HepG2 (cell line): Measurements from ENCODE around the gene MAPK9. TPM values are rescaled to one million over a fixed set of nuclear protein-coding genes. Genes with fewer than 3 reads are reported as not detected.

Experiments
- ATAC-seq: fragments of 200-7000 bp; cut with Tn5 transposase; 3 replicates; pipeline ENCODE4 v1.9.1; 2020; ENCODE audit warnings: mild to moderate bottlenecking, moderate library complexity
- BruUV-seq: library from RNA; stranded (reverse); fragments of 400-500 nt; replicated peaks from 2 replicates; lab custom pipeline; 2021; lab: Mats Ljungman, UMichigan
- CTCF ChIA-PET: fragments of 300-600 bp; formaldehyde crosslinking; extraction: SDS; loops from one replicate; lab custom pipeline; 2021; ENCODE audit warnings: low total read pairs, inconsistent platforms, low intra/inter-chr PET ratio; lab: Yijun Ruan, JAX
- POLR2A ChIA-PET: fragments of 350-600 bp; sonication (Branson Sonifier 250); formaldehyde crosslinking; loops from one replicate; lab custom pipeline; 2020; ENCODE audit warnings: antibody characterized with exemption, inconsistent platforms; lab: Yijun Ruan, JAX
- DNase-seq: peaks from one replicate; pipeline ENCODE4 v3.0.0-alpha.2; 2015; ENCODE audit warnings: low spot score
- FAIRE-seq: peaks from 3 replicates; lab custom pipeline; 2011; peaks lifted over from hg19 to GRCh38; lab: Jason Lieb, UNC
- H2AFZ ChIP-seq: one replicate; pipeline ENCODE4 v1.6.1; 2011; ENCODE audit warnings: low read length, inconsistent platforms
- H3K27ac ChIP-seq: fragments of 300-600 bp; 3 replicates; pipeline ENCODE4 v1.8.0; 2011; ENCODE audit warnings: mixed run types, mild to moderate bottlenecking, mixed read lengths, low read length, inconsistent platforms; ENCODE audit not compliant: insufficient read depth; ENCODE audit errors: extremely low read length
- H3K27me3 ChIP-seq, 2 experiments: fragments of 200-600 bp in 1 of 2; 2 replicates in 1 of 2; 3 replicates in 1 of 2; pipeline versions ENCODE4 v1.6.0 to v1.8.0; 2011; ENCODE audit warnings: low read length in 2 of 2, mild to moderate bottlenecking in 2 of 2, moderate library complexity in 2 of 2, inconsistent platforms in 1 of 2; ENCODE audit not compliant: insufficient read depth in 2 of 2, control insufficient read depth in 1 of 2
- H3K36me3 ChIP-seq, 2 experiments: fragments of 200-600 bp in 1 of 2; replicated peaks in 1 of 2; 2 replicates in 1 of 2; 3 replicates in 1 of 2; pipeline versions ENCODE4 v1.5.1 to v1.8.0; 2011; ENCODE audit warnings: low read length in 2 of 2, inconsistent platforms in 1 of 2; ENCODE audit not compliant: insufficient read depth in 2 of 2, control insufficient read depth in 1 of 2
- H3K4me1 ChIP-seq: 2 replicates; pipeline ENCODE4 v1.5.1; 2012; ENCODE audit warnings: low read length, inconsistent platforms; ENCODE audit not compliant: insufficient read depth
- H3K4me2 ChIP-seq: 2 replicates; pipeline ENCODE4 v1.6.0; 2011; ENCODE audit warnings: low read depth, low read length, inconsistent platforms
- H3K4me3 ChIP-seq, 3 experiments: fragments of 200-600 bp in 1 of 3; sonication (generic), shearing (Covaris generic) in 1 of 3; replicated peaks in 1 of 3; 2 replicates each; pipeline ENCODE4 v1.5.1; 2011 to 2016; ENCODE audit warnings: low read length in 3 of 3, inconsistent platforms in 2 of 3, low read depth in 2 of 3, mild to moderate bottlenecking in 2 of 3, control low read depth in 1 of 3, mixed read lengths in 1 of 3; ENCODE audit not compliant: insufficient read depth in 1 of 3
- H3K79me2 ChIP-seq: one replicate; pipeline ENCODE4 v1.6.1; 2011; ENCODE audit warnings: low read length, inconsistent platforms; ENCODE audit not compliant: insufficient read depth
- H3K9ac ChIP-seq: 2 replicates; pipeline ENCODE4 v1.6.0; 2011; ENCODE audit warnings: mild to moderate bottlenecking, low read depth, low read length, inconsistent platforms; ENCODE audit not compliant: insufficient read depth
- H3K9me3 ChIP-seq: 2 replicates; pipeline ENCODE4 v1.5.1; 2012; ENCODE audit warnings: mild to moderate bottlenecking, low read length
- H4K20me1 ChIP-seq: 2 replicates; pipeline ENCODE4 v1.6.0; 2011; ENCODE audit warnings: inconsistent platforms, mild to moderate bottlenecking, low read length, moderate library complexity; ENCODE audit not compliant: insufficient read depth
- AKAP8 ChIP-seq: sonication (generic); formaldehyde crosslinking; IDR thresholded peaks from 2 replicates; pipeline ENCODE4 v1.5.1; 2020; ENCODE audit warnings: mild to moderate bottlenecking, missing genetic modification reagents
- FOXO1 ChIP-seq: sonication (generic); formaldehyde crosslinking; IDR thresholded peaks from 2 replicates; pipeline ENCODE4 v1.4.0; 2020; ENCODE audit warnings: missing genetic modification reagents
- HOXA3 ChIP-seq: sonication (generic); formaldehyde crosslinking; IDR thresholded peaks from 2 replicates; pipeline ENCODE4 v1.5.0; 2020; ENCODE audit warnings: missing genetic modification reagents
- HOXA9 ChIP-seq: sonication (generic); formaldehyde crosslinking; IDR thresholded peaks from 2 replicates; pipeline ENCODE4 v1.8.1; 2022; ENCODE audit warnings: missing genetic modification reagents, mild to moderate bottlenecking, moderate library complexity, borderline replicate concordance
- IKZF4 ChIP-seq: sonication (generic); formaldehyde crosslinking; IDR thresholded peaks from 2 replicates; pipeline ENCODE4 v1.5.1; 2020; ENCODE audit warnings: borderline replicate concordance, mild to moderate bottlenecking, low read depth, missing genetic modification reagents; ENCODE audit errors: not compliant biosample characterization
- IRX3 ChIP-seq: sonication (generic); formaldehyde crosslinking; IDR thresholded peaks from 2 replicates; pipeline ENCODE4 v1.8.1; 2023; ENCODE audit warnings: mild to moderate bottlenecking, low read depth, missing genetic modification reagents, borderline replicate concordance
- PAWR ChIP-seq: sonication (generic); formaldehyde crosslinking; IDR thresholded peaks from 2 replicates; pipeline ENCODE4 v1.4.0; 2020; ENCODE audit warnings: missing genetic modification reagents, mild to moderate bottlenecking, borderline replicate concordance
- SKIL ChIP-seq: sonication (generic); formaldehyde crosslinking; IDR thresholded peaks from 2 replicates; pipeline ENCODE4 v1.8.0; 2022; ENCODE audit warnings: missing genetic modification reagents, mild to moderate bottlenecking, moderate library complexity, borderline replicate concordance
- TFDP1 ChIP-seq: IDR thresholded peaks from 2 replicates; pipeline ENCODE4 v1.6.1; 2016; ENCODE audit warnings: missing compliant biosample characterization, missing genetic modification reagents, borderline replicate concordance
- THRA ChIP-seq: sonication (generic); formaldehyde crosslinking; IDR thresholded peaks from 2 replicates; pipeline ENCODE4 v1.4.0; 2020; ENCODE audit warnings: missing genetic modification reagents, borderline replicate concordance
- ZNF720 ChIP-seq: sonication (generic); formaldehyde crosslinking; IDR thresholded peaks from 2 replicates; pipeline ENCODE4 v1.4.0; 2020; ENCODE audit warnings: missing genetic modification reagents
- WGBS: methylation state at CpG from one replicate; pipeline ENCODE4 v1.1.6; 2017; ENCODE audit warnings: low lambda C conversion rate; 5-methylcytosine and 5-hydroxymethylcytosine counted together
- in situ Hi-C: cut with HindIII; loops from 2 replicates; pipeline ENCODE4 v1.10.0; 2017; ENCODE audit warnings: low pct_unique_long_range_greater_than_20kb; ENCODE audit not compliant: extremely low pct_ligation_motif_present
- intact Hi-C: fragments of 100-400 bp; cut with micrococcal nuclease; formaldehyde crosslinking; loops from one replicate; pipeline ENCODE4 v1.10.0; 2022; ENCODE audit not compliant: unreplicated experiment
- polyA plus RNA-seq, 8 experiments: library from polyadenylated mRNA; depleted of rRNA in 3 of 8; stranded (reverse) in 7 of 8; unstranded in 1 of 8; fragments of >200 nt; fragmentation: Illumina TruSeq in 4 of 8; extraction: Trizol in 4 of 8; gene quantifications; 2 replicates each; pipeline versions ENCODE4 v1.2.1 to v1.2.3, GENCODE V29; 2011 to 2016; ENCODE audit warnings: low read depth in 4 of 8, missing spikeins in 1 of 8, mixed read lengths in 1 of 8; ENCODE audit not compliant: insufficient read depth in 1 of 8
- total RNA-seq, 5 experiments: library from RNA; depleted of rRNA; stranded (reverse); fragments of >200 nt; fragmentation: Illumina TruSeq; extraction: Trizol; gene quantifications; 2 replicates each; pipeline ENCODE4 v1.2.3, GENCODE V29; 2016; ENCODE audit warnings: low read depth in 1 of 5

The MAPK9 gene
- total and polyA plus RNA-seq, 2 of the 13 experiments (the other 11 are each of a cell fraction or from before 2014, with no cell fraction given) = 30.1 to 56.1 TPM

- ATAC-seq (no peak), FAIRE-seq (no peak), DNase-seq (no peak)
- Histone ChIP-seq H3K4me2 (no peak overlapping the region), H3K4me3 (no peak overlapping the region), H3K79me2 (peaks cover 12% of the 10 kb centered on the region), H3K9ac (no peak overlapping the region)
- POLR2A ChIA-PET = interaction anchor here (0.9 to 2.3 kb wide), 3 partner anchors 9 to 19 kb away, joined by 3 to 11 read pairs (median 3); no protein-coding TSS in a partner anchor
- CTCF ChIA-PET = interaction anchor here (1.4 to 3.2 kb wide), 3 partner anchors 20 to 34 kb away, joined by 5 to 65 read pairs (median 26); no protein-coding TSS in a partner anchor
- TF ChIP-seq PAWR (CRISPR knock-in tag) (no peak), AKAP8 (0 out of 2 replicates have a peak, but pooled peaks have one; percentile 25)
- TF ChIP-seq, all 625 proteins: peak for 1
- Histone ChIP-seq H3K27ac (no peak overlapping the region), H3K4me1 (peaks cover 46% of the 10 kb centered on the region), H3K9me3 (no peaks in the 10 kb centered on the region), H4K20me1 (peaks cover 3% of the 10 kb centered on the region; the same call in 1 of the 2 replicates), H3K27me3 (no peaks in the 10 kb centered on the region), H3K36me3 (no peaks in the 10 kb centered on the region), H2AFZ (no peak overlapping the region)
- in situ Hi-C loops (loop anchor here (5.0 to 10.0 kb wide), 2 partner anchors 32 to 180 kb away; no protein-coding TSS in a partner anchor), intact Hi-C loops (loop anchor here (10.0 kb wide), 2 partner anchors 90 to 180 kb away; partner anchors contain the start of gene RASGEF1C)
- WGBS = 92% methylated on average over 7 of the region's 10 CpGs
- no TSS peak for BruUV-seq
These were observed 3.2 kb upstream of the MAPK9 start for GRCh38 chr5:180294913-180295555.

- Histone ChIP-seq H3K79me2 (peaks cover 17% of the 10 kb centered on the region), H3K4me2 (no peak overlapping the region), H2AFZ (no peak overlapping the region), H3K9me3 (no peaks in the 10 kb centered on the region), H3K4me3 (no peak overlapping the region), H3K4me1 (peaks cover 51% of the 10 kb centered on the region), H3K9ac (no peak overlapping the region), H3K36me3 (no peaks in the 10 kb centered on the region), H3K27me3 (no peaks in the 10 kb centered on the region), H3K27ac (no peak overlapping the region), H4K20me1 (peaks cover 3% of the 10 kb centered on the region; the same call in 1 of the 2 replicates)
- FAIRE-seq (no peak), ATAC-seq (no peak), DNase-seq (no peak)
- WGBS = 99% methylated on average over 7 of the region's 7 CpGs
- in situ Hi-C loops = loop anchor here (5.0 to 10.0 kb wide), 2 partner anchors 33 to 180 kb away; no protein-coding TSS in a partner anchor
- intact Hi-C loops = loop anchor here (10.0 kb wide), 2 partner anchors 90 to 180 kb away; partner anchors contain the start of gene RASGEF1C
- ChIA-PET POLR2A (interaction anchor here (2.3 kb wide), 1 partner anchor 10 kb away, joined by 11 read pairs; no protein-coding TSS in a partner anchor), CTCF (interaction anchor here (0.8 to 3.2 kb wide), 3 partner anchors 9 to 35 kb away, joined by 3 to 65 read pairs (median 26); no protein-coding TSS in a partner anchor)
- BruUV-seq = no TSS peak
- TF ChIP-seq SKIL (CRISPR knock-in tag) = no peak
- TF ChIP-seq THRA (CRISPR knock-in tag) = no peak
- no peak for TF ChIP-seq IRX3 (CRISPR knock-in tag)
- TF ChIP-seq FOXO1 (CRISPR knock-in tag) = no peak
- no peak for TF ChIP-seq IKZF4 (CRISPR knock-in tag)
- no peak for TF ChIP-seq HOXA9 (CRISPR knock-in tag)
- no peak for TF ChIP-seq TFDP1 (CRISPR knock-in tag)
- TF ChIP-seq HOXA3 (CRISPR knock-in tag) = no peak
- no peak for TF ChIP-seq ZNF720 (CRISPR knock-in tag)
These were observed 2.5 kb upstream of the MAPK9 start for GRCh38 chr5:180294411-180294810.
